ENCODE data around the gene FUT8.

FUT8 gene

DNA sequence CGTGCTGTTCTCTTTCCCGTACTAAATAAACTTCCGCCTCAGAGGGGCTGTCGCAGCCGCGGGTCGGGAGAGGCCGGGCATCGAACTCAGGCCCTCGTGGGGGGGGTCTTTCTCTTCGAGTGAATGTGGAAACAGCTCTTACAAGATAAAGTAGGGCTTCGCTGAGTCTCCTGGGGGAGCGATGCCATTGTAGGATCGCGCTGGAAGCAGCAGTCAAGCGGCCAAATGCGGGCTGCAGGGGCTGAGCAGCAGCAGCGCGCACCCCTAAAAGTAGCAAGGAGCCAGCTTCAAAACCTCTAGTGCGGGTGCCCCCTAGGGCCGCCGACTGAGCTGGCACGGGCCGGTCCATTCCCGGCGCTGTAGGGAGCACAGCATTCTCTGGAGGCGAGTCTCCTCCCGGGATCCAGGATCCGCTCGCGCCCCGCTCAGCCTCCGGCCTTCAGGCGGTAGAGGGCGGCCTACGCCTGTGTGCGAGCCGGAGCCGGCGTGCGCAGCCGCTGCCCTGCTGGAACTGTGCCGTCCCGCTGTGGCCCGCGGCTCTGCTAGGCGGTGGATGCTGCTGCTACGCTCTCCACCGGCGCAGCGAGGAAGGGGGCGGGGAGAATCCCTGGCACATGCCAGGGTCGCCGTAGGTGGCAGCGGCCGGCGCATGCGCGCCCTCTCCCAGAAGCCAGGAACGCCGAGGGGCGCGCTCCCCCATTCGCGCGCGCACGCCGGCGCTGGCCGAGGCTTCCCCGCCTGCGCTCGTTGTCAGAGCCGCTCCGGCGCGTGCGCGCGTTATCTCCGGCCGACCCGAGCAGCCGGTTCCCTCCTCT is at the start of gene FUT8:
TSS of gene FUT8 (plus strand) at position 699 of the 815 bp plus-strand sequence. CDS start 148,834 bp downstream, outside the sequence.
- peak; percentile 74 for DNase-seq (ENCODE audit: low read depth, low spot score)

DNA sequence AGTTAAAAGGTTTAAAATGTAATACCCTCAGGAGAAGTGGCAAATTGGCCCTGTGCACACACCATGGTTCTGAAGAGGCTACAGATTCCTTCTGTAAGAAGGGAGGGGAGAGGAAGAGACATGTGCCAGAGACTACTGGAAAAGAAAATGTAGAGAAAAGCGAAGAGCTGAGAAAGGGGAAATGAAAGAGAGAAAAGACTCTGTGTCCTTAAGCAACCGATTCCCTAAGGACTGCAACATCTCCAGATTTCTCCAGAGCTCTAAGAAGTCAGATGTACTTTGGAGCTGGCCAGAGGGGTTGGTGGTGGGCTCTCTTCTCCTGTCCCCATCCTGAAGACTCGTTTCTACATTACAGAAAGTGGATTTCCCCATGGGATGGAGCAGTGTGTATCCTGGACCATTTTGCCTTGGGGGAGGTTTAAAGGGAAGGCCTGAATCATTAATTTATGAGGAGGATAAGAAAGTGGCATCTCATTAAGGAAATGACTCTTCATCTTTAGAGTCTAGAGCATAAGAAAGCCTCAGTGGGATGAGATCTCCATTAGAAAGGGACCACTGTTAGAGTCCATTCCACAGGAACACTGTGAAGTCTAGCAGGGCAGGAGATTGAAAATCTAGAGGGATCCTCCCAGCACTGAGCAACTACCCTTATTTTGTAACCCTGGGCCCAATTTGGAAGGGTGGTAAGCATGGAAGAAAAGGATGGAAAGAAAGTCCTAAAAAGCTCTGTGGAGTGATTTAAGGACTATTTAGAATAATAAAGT is 45.5 kb upstream of the FUT8 start:
- peak; percentile 48 for DNase-seq (ENCODE audit: low read depth, low spot score)

DNA sequence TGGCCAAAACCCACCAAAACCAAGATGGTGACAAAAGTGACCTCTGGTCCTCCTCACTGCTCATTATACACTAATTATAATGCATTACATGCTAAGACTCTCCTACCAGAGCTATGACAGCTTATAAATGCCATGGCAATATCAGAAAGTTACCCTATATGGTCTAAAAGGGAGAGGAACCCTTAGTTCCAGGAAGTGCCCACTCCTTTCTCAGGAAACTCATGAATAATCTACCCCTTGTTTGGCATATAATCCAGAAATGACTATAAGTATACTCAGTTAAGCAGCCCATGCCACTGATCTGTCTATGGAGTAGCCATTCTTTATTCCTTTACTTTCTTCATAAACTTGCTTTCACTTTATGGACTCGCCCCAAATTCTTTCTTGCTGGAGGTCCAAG is 43.0 kb upstream of the FUT8 start:
- DNase-seq (ENCODE audit: low read depth, low spot score), result no peak

DNA sequence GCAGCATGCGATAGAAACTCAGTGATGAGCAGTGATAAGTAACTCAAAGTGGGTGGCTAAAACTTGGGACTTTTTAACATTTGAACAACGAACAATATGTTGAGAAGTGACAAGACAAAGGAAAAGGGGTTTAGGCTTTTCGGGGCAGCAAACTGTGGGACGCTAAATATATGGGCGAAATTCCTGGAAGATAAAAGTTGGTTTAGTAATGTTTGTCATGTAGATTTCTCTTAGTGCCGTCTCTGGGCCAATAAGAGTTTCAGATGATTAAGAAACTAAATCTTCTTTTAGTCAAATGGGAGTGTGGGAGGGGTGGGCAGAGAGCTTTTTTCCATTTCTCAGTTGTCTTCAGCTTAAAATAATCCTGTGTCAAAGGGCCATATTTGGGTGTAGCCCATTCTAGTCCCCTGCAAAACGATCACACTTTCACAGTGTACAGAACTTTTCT is 41.7 kb upstream of the FUT8 start:
- no peak for DNase-seq (ENCODE audit: low read depth, low spot score)

DNA sequence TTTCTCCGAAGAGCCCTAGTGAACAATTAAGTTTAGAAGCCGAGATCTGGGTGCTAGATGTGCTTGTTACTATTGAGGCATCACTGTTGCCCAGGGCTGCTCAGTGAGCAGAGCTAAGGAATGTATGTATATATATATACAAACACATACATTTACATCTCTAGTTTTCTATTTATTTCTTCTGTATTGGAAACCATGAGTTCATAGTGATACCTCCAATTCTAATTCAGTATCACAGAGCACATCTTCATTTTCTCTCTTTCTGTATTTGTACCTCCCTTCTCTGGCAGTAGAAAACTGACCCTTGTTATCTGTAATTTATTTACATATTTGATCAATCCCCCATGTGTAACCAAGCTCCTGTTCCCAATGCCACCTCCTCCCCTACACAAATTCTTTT is 40.7 kb upstream of the FUT8 start:
- DNase-seq (ENCODE audit: low read depth, low spot score), result no peak

DNA sequence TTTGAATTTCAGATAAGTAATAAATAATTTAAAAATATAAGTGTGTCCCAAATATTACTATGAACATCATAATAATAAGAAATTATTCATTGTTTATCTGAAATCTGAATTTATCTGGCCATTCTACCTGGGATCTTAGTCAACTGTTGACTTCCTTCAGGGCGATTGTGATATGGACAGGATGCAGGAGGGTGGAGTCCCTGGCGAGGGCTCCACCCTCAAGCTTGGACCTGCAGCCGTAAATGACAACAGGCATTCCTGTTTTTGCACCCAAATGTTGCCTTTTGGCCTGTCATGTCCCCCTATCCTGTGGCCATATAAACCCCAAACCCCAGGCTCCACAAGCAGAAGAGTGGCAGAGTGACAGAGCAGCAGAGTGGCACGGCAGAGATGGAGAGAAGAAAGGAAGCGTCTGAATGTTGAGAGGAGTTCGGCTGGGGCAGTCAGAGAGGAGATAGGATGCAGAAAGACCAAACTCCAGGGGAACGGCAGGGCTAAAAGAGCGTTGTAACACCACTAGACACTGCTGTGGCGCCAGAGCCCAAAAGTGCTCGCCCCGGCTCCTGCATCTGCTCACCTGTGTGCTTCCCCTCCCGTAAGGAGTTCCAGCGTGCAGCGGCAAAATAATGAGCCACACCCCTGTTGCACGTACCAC is 39.4 kb upstream of the FUT8 start:
- DNase-seq (ENCODE audit: low read depth, low spot score), result no peak

DNA sequence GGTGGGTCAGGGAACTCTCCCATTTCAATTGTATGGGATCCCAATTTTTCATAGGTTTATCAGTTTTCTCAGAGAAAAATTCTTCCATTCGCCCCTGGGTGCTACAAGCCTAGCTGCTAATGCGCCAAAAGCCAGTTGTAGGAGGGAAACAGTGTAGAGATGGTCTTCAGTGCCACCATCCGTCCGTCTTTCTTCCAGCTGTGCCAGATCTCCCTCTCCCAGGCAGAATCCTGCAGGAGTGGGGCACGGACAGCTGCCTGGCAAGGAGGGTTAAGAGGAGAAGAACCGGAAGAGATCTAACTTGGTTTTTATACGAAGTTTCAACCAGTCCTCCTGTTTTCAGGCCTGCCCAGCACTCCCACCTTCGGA is 38.9 kb upstream of the FUT8 start:
- no peak for DNase-seq (ENCODE audit: low read depth, low spot score)

DNA sequence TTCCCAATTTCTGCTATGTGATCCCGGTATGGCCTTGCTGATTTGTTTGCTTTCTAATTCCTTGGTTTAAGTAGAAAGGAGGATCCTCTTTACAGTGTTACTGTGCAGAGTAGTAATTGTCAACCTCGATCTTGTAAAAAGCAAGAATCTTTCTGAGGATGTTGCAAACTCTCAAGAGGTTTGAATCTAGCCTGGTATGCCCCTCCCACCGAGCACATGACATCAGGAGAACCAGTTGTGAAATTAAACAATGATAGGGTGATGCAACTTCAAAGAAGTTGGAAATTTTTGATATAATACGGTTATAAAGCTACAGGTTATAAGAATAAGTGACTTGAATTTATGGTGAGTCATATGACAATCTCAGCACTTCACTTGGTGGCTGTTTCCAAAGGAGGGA is 35.0 kb upstream of the FUT8 start:
- no peak for DNase-seq (ENCODE audit: low read depth, low spot score)

DNA sequence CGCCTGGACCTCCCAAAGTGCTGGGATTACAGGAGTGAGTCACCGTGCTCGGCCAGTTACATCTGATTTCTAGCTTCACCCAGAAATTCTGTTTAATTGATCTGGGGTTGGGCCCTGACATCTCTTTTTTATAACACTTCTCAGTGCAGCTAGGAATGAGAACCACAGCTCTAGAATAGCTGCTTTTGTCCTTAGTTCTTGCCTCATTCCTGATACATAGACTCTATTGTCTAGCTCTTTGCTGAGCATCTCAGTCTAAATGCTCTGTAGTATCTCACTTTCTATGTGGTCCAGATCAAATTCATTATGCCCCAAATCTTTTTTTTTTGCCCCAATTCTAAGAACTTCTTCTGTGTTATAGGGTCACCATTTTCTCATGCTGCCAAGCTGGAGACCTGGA is 29.9 kb upstream of the FUT8 start:
- no peak for DNase-seq (ENCODE audit: low read depth, low spot score)

DNA sequence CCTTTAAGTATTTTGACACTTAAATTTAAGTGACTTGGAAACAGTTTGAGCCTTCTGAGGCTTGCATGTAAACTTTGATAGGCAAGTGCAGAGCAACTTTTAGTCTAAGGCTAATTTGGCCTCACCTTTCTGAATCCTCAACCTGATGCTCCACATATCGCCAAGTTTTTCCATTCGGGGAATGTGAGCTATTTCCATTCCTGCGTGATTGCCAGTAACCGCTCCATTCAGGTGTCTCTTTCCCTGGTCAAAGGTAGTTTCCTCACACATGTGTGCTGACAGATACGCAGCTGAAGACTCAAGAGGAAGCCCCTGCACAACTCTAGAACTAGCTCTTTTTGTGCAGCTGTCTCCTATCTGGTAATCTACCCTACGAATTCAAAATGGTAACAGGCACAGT is 25.4 kb upstream of the FUT8 start:
- no peak for DNase-seq (ENCODE audit: low read depth, low spot score)

DNA sequence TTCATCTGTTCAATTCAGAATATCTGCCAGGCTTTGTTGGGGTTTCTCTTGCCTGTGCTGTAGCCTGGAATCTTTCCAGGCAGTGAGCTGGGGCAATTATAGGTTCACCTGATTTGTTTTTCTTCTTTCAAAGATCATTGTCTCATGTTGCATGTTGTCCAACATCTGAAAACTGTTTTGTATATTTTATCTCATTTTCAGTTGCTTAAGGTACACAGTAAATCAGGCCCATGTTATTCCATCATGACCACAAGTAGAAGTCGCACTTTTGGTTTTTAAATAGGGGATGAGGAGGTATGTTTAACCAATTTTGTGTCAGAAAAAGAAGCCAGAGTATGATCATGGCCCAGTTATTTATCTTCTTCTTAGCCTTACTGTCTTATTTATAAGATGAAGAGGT is 24.9 kb upstream of the FUT8 start:
- DNase-seq (ENCODE audit: low read depth, low spot score), result no peak

DNA sequence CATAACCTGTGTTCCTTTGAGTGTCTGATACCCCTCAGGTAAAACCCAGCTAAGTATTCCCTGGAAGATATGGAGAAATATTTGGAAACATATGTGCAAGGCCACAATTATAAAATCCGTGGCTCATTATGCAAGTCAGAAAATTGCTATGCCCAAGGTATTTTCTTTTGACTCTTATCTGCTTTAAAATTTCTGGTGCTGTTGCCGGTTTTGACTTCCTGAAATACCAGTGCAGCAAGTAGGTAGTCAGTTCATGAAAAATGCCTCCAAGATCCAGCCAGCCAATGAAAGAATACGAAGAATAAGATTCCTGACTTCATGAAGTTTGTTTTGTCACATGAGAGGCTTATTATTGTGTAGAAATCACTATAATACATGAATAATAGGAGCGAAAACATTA is 20.2 kb upstream of the FUT8 start:
- no peak for DNase-seq (ENCODE audit: low read depth, low spot score)

DNA sequence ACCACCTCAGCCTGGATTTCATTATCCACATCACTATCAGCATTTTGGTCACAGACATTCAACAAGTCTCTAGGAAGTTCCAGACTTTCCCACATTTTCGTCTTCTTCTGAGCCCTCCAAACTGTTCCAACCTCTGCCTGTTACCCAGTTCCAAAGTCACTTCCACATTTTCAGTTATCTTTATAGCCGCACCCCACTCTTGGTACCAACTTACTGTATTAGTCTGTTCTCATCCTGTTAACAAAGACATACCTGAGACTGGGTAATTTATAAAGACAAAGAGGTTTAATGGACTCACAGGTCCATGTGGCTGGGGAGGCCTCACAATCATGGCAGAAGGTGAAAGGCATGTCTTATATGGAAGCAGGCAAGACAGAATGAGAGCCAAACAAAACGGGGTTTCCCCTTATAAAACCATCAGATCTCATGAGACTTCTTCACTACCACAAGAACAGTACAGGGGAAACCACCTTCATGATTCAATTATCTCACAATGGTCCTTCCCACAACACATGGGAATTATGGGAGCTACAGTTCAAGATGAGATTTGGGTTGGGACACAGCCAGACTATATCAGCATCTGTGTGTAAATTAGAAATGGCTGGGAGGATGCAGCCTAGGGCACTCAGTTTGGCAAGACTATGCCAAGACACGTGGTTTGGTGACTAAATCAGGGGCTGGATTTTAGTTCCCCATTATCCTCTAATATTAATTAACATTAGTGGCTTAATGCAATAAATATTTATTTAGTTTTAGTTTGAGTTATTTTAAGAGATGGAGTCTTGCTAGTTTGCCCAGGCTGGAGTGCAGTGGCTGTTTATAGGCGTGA is 16.2 kb upstream of the FUT8 start:
- no peak for DNase-seq (ENCODE audit: low read depth, low spot score)

DNA sequence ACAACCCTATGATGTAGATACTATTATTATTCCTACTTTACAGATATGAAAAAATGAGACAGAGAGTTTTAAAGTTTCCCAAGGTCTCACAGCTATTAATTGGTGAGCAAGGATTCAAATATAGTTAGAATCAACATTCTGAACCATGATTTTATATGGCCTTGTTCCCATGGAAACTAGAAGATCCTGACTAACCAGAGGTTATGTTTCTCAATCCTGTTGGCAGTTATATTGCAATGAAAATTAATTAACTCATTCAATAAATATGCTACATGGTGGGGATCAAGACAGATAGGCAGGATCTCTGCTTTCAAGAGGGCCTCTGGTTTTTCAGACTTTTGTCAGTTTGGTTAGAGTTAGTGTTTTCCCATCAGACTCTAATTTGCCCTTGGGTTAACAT is 9.3 kb upstream of the FUT8 start:
- no peak for DNase-seq (ENCODE audit: low read depth, low spot score)

DNA sequence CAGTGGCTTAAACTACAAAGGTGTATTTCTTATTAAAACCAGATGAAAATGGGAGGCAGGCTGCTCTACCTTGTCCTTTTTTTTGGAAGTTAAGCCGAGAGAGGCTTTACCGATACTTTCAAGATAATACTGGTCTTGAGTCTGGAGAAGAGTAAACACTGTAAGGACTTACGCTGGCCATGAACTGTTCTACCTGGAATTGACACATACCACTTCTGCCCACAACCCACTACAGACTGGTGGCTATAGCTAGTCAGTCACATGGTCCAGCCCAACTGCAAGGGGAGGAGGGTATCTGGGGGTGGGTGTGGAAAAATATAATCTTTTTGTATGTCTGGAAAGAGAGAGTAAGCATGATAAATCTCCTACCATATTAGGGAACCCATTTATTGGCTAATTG is 4.4 kb upstream of the FUT8 start:
- DNase-seq (ENCODE audit: low read depth, low spot score), result no peak

DNA sequence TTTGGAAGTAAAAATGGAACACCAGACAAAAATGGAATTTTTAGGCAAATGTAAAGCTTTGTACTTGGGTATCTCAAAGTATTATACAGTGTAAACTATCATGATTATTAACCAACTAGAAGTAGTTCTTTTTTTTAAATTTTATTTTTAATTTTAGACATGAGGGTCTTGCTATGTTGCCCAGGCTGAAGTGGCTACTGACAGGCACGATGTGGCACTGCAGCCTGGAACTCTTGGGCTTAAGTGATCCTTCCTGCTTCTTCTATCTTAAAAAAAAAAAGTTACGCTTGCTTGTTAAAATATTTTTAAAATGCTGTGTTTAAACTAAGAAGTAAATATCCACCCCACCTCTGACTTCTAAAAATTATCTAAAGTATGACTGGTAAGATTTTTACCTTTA is 1.9 kb upstream of the FUT8 start:
- no peak for DNase-seq (ENCODE audit: low read depth, low spot score)

DNA sequence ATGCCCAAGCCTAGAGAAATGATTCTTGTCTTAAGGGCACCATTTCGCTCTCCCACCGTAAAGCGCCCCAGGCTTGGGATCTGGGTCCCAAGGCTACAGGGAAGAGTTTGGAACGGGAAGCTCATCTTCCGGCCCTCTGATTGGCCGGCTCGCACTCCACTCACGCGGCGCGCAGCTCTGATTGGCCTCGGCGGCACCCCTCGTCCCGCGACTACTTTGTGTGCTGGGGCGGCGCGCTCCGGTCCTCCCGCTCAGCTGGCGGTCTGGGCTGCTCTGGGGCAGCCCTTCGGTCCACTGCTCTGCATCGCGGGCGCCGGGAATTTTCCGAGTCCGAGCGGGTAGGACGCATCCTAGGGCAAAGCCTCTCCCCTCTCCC is 886 bp upstream of the FUT8 start:
- DNase-seq (ENCODE audit: low read depth, low spot score), result peak; percentile 78

DNA sequence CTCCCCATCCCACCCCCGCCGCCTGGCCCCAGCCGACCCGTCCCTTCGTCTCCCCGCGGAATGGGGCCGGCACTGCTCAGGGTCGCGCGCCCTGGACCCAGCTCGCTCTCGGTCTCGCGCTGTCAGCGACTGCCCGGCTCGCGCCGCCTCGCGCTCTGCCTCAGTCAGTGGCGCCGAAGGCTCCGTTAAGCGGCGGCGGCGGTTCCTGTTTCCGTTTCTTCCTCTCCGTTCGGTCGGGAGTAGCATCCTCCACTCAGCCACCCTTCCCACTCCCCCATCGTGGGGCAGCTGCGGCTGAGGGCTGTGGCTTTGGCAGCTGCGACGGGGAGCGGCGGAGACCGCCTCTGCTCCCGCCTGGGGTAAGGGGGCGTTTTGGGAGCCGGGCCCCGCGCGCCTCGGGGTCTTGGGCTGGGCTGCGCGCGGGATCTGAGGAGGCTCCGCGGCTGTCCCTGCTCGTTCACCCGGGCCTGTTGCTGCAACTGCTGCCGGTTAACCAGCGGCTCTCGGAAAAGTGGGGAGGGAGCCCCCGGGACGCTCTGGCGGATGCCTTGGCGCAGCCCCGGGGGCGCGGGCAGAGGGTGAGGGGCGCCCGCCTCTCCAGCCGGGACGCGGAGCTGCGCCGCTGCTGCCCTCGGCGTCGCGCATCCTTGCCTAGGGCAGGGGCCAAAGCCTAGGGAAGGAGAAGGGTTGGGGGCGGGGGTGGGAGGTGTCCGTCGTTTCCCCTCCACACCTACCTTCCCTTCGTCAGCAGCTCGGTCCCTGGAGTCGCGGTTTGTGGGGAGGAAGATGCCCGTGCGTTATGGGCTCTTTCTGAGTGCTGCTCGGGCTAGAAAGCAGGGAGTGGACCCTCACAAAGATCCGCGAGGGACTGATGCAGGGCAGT is 567 bp downstream of the FUT8 start:
- no peak for DNase-seq (ENCODE audit: low read depth, low spot score)

DNA sequence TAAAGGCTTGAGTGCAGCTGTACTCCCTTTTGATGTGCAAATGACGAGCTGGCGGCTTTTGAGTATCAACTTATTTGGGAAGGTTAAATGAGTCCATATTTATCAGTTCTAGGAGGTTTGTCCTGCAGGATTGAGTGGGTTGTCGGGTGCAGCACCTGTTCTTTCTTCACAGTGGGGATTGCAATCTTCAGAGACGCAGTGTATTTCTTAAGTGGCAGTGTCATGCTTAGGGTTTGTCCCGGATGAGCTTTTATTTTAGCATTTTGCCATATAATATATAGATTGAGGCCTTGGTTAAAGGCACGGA is 1.2 kb downstream of the FUT8 start:
- DNase-seq (ENCODE audit: low read depth, low spot score), result no peak

DNA sequence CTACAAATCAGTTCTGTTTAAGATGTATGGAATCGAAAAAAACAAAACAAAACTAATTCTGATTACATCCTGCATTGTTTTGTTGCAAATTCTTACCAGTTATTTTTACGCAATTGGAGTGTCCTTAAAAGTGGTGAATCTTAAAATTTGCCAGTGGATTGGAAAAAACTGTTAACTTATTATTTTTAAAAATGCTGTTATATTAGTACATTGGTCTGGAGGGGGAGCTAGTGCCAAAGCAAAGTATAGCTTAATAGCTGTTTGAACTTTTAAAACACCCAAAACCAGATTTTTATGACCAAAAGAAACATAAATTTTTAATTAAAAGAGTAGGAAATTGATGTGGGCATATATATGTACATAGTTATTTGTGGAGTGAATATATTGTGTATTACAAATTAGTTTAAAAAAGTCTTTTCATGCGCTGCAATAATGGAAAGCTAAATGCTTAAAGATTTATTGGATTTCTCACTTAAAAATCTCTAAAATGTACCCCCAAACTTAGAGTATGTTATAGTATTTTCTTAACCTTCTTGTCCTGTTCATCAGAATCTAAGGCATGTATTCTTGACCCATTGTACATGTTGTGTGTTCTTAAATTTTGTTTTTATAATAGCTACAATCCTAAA is 2.5 kb downstream of the FUT8 start:
- DNase-seq (ENCODE audit: low read depth, low spot score), result no peak

DNA sequence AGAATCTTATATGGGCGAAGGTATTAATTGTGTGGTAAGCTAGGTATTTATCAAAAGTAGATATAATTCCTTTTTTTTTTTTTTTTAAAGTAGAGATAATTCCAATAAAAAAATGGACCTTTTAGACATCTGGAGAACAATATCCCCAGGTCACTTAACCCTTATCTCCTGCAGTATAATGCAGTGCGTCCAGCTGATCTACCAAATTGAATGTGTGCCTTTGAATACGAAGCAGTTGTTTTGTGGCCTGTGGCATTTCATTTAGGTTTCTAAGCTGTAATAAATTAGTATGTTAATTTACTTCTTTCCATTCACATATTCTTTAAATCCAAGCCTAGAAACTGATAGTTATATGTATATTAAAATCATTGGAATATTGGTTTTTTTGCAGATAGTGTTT is 3.1 kb downstream of the FUT8 start:
- DNase-seq (ENCODE audit: low read depth, low spot score), result no peak
